Uterus (tissue), 4 donors: ENCODE results near the gene PRRC2A. TPM values are rescaled to one million over a fixed set of nuclear protein-coding genes. Genes with fewer than 3 reads are reported as not detected.

Source experiments
- DNase-seq, 2 donors: peaks; one replicate each; pipeline ENCODE4 v3.0.0-alpha.2; 2019 to 2020
- H3K27ac ChIP-seq, 2 donors: fragments of 200-600 bp; sonication (generic); 1 replicate in 1 of 2; 2 replicates in 1 of 2; pipeline ENCODE4 v1.5.1; 2016 to 2018
- H3K27me3 ChIP-seq, 2 donors: fragments of 200-600 bp; sonication (generic); one replicate each; pipeline ENCODE4 v1.5.1; 2018 to 2019; ENCODE audit warnings: control low read depth in 1 of 2
- H3K36me3 ChIP-seq, 2 donors: fragments of 200-600 bp; sonication (generic); one replicate each; pipeline ENCODE4 v1.5.1; 2019; ENCODE audit warnings: control low read depth in 1 of 2
- H3K4me1 ChIP-seq, 2 donors: fragments of 200-600 bp; sonication (generic); one replicate each; pipeline ENCODE4 v1.5.1; 2018 to 2019; ENCODE audit warnings: control low read depth in 1 of 2
- H3K4me3 ChIP-seq, 2 donors: fragments of 200-600 bp; sonication (generic); 1 replicate in 1 of 2; 2 replicates in 1 of 2; pipeline ENCODE4 v1.5.1; 2018 to 2019; ENCODE audit warnings: mild to moderate bottlenecking in 1 of 2
- H3K9me3 ChIP-seq, 2 donors: fragments of 200-600 bp; sonication (generic); one replicate each; pipeline ENCODE4 v1.5.1; 2019; ENCODE audit warnings: control low read depth in 1 of 2
- POLR2A ChIP-seq, 2 donors: fragments of 450-650 bp; IDR thresholded peaks; one replicate each; pipeline ENCODE4 v1.6.1; 2016; ENCODE audit warnings: antibody characterized with exemption in 2 of 2, mild to moderate bottlenecking in 1 of 2, moderate library complexity in 1 of 2
- intact Hi-C: fragments of 100-400 bp; cut with DNase I; formaldehyde crosslinking; loops from one replicate; pipeline ENCODE4 v1.15.1; 2023; ENCODE audit warnings: low total_unique reads
- total RNA-seq, 4 donors: library from RNA; depleted of rRNA in 3 of 4; stranded (reverse); fragments of >200 nt in 3 of 4; gene quantifications; one replicate each; pipeline versions ENCODE4 v1.1.0 to v1.2.4, GENCODE V29; 2014 to 2023
- TF ChIP-seq, protein P1 (sequence below), 4 experiments: fragments of 200-600 bp in 2 of 4; fragments of 450-650 bp in 2 of 4; sonication (generic) in 2 of 4; IDR thresholded peaks; one replicate each; pipeline ENCODE4 v1.5.1; 2016 to 2019; ENCODE audit warnings: antibody characterized with exemption in 4 of 4, mild to moderate bottlenecking in 2 of 4, moderate library complexity in 1 of 4
- donor health status: DM: yes; HTN: yes; CAD: no.

Gene PRRC2A
- total RNA-seq, 4 donors from 2014 or later = 35.4 to 218 (median 48.0) TPM

DNA sequence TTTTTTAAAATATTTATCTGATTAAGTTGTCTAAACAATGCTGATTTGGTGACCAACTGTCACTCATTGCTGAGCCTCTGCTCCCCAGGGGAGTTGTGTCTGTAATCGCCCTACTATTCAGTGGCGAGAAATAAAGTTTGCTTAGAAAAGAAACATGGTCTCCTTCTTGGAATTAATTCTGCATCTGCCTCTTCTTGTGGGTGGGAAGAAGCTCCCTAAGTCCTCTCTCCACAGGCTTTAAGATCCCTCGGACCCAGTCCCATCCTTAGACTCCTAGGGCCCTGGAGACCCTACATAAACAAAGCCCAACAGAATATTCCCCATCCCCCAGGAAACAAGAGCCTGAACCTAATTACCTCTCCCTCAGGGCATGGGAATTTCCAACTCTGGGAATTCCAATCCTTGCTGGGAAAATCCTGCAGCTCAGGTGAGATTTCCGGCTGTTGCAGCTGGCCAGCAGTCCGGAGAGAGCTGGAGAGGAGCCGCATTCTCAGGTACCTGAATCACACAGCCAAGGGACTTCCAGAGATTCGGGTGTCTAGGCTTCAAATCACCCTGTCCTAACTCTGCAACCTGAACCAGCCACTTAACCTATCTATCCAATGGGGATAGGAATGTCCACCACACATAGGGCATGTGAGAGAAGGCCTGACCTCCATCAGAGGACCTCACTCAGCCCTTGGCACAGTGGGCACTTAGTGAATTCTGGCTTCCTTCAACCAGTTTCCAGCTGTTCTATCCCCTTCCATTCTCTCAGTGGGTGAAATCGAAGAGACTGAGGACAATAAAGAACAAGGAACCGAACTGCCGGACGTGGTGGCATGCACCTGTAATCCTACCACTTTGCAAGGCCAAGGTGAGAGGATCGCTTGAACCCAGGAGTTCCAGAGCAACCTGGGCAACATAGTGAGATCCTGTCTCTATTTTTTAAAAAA is 42.1 kb upstream of the PRRC2A start:
- Histone ChIP-seq H3K9me3 (no peaks in the 10 kb centered on the region), H3K4me1 (peaks cover 0 to 5% of the 10 kb centered on the region in 2 donors), H3K27ac (no peak overlapping the region), H3K27me3 (no peaks in the 10 kb centered on the region), H3K4me3 (no peak overlapping the region), H3K36me3 (no peaks in the 10 kb centered on the region)
- intact Hi-C loops = no loop called here
- DNase-seq = no peak
- TF ChIP-seq POLR2A (IDR thresholded peaks at IDR 0.05) = no peak
- TF ChIP-seq, protein P1, sequence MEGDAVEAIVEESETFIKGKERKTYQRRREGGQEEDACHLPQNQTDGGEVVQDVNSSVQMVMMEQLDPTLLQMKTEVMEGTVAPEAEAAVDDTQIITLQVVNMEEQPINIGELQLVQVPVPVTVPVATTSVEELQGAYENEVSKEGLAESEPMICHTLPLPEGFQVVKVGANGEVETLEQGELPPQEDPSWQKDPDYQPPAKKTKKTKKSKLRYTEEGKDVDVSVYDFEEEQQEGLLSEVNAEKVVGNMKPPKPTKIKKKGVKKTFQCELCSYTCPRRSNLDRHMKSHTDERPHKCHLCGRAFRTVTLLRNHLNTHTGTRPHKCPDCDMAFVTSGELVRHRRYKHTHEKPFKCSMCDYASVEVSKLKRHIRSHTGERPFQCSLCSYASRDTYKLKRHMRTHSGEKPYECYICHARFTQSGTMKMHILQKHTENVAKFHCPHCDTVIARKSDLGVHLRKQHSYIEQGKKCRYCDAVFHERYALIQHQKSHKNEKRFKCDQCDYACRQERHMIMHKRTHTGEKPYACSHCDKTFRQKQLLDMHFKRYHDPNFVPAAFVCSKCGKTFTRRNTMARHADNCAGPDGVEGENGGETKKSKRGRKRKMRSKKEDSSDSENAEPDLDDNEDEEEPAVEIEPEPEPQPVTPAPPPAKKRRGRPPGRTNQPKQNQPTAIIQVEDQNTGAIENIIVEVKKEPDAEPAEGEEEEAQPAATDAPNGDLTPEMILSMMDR (IDR thresholded peaks at IDR 0.05) = no peak

DNA sequence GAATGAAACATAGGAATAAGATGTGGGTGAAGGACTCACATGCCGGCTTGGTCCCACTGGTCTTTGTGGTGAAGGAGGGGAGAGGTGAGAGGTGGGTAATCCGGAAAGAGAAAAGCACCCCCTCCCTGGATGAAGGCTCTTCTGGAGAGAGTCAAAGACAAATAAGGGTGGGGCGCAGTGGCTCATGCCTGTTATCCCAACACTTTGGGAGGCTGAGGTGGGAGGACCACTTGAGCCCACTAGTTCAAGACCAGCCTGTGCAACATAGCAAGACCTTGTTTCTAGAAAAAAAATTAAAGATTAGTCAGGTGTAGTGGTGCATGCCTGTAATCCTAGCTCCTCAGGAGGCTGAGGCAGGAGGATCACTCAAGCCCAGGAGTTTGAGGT is 41.4 kb upstream of the PRRC2A start:
- H3K9me3 ChIP-seq = no peaks in the 10 kb centered on the region

DNA sequence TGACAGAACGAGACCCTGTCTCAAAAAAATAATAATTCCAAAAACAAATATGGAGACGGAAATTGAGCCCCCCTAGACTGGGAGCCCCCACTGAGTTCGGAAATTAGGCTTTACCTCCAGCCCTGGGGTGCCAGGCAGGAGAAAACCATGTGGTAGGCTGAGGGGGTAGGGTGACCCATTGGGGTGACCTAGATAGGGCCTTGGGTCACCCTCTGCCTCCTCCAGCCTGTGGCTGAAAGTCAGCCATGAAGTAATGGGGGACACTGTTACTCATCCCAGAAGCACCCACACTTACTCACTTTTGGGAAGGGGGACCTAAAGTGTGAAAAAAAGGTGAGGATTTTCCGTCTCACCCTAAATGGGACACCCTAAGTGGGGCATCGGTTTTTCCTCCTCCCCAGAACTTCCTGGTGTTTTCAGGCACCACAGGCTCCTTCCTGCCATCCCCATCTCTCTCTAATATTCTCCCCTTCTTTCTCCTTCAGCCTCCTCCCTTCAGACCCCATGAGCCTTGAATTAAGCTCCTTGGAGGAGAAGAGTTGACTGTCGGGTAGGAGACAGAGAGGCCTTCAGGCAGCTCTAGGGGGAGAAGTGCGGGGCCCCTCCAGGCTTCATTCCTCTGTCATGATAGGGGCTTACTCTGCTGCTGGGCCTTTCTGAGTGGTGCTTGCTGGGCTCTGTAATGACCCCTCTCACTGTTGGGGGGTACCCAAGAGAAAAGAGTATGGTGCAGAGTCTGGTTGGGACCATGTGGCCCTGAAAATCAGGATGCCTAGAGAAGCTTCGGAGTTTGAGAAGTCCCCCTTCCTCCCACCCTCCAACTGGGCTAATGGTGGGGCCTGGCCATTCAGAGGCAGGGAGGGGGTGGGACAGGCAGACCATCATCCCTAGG is 40.7 kb upstream of the PRRC2A start:
- Histone ChIP-seq H3K27ac (no peak overlapping the region), H3K4me1 (peaks cover 0 to 5% of the 10 kb centered on the region in 2 donors), H3K9me3 (no peaks in the 10 kb centered on the region), H3K27me3 (no peaks in the 10 kb centered on the region), H3K36me3 (no peaks in the 10 kb centered on the region), H3K4me3 (no peak overlapping the region)
- TF ChIP-seq, protein P1 (IDR thresholded peaks at IDR 0.05) = no peak
- TF ChIP-seq POLR2A (IDR thresholded peaks at IDR 0.05) = no peak
- no peak for DNase-seq
- intact Hi-C loops = no loop called here

More for the DNA sequence above, 41.4 kb upstream of the PRRC2A start:
- H3K27ac ChIP-seq = no peak overlapping the region
- no peak for DNase-seq
- no peaks in the 10 kb centered on the region for H3K36me3 ChIP-seq
- H3K4me1 ChIP-seq = peaks cover 0 to 5% of the 10 kb centered on the region in 2 donors
- no peaks in the 10 kb centered on the region for H3K27me3 ChIP-seq
- intact Hi-C loops = no loop called here
- TF ChIP-seq, protein P1 (IDR thresholded peaks at IDR 0.05) = no peak
- no peak for TF ChIP-seq POLR2A (IDR thresholded peaks at IDR 0.05)
- no peak overlapping the region for H3K4me3 ChIP-seq

DNA sequence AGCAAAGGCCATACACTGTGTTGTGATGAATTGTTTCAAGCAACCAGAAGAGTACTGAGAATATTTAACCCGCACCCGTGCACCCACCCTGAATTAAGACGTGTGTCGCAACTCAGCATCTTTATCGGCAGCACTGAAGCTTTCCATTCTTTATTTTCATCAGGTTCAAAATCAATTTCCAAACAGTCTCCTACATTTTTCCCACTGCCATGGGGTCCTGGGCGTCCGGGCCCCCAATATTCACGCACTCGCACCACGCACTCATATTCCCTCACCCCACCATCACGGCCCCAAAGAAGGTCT is 40.1 kb upstream of the PRRC2A start:
- no peak for TF ChIP-seq POLR2A (IDR thresholded peaks at IDR 0.05)
- TF ChIP-seq, protein P1 (IDR thresholded peaks at IDR 0.05) = no peak
- intact Hi-C loops = no loop called here
- H3K4me1 ChIP-seq = peaks cover 0 to 5% of the 10 kb centered on the region in 2 donors
- no peak for DNase-seq
- H3K27ac ChIP-seq = peak overlapping the region; percentile 80 to 92
- no peaks in the 10 kb centered on the region for H3K27me3 ChIP-seq
- H3K9me3 ChIP-seq = no peaks in the 10 kb centered on the region
- no peaks in the 10 kb centered on the region for H3K36me3 ChIP-seq
- peak overlapping the region; percentile 57 to 78 for H3K4me3 ChIP-seq
